WTC11 (cell line): ENCODE results near the gene AMOTL1.

ENCODE experiments used
- TF ChIP-seq, protein P1 (sequence below): fragments of 200-600 bp; IDR thresholded peaks from 2 replicates; pipeline ENCODE4 v1.8.0; 2022; ENCODE audit warnings: antibody characterized with exemption
- TF ChIP-seq, protein P2 (sequence below): sonication (generic); formaldehyde crosslinking; IDR thresholded peaks from 2 replicates; pipeline ENCODE4 v1.8.0; 2022; ENCODE audit warnings: mild to moderate bottlenecking, missing genetic modification reagents

- TF ChIP-seq, protein P1, sequence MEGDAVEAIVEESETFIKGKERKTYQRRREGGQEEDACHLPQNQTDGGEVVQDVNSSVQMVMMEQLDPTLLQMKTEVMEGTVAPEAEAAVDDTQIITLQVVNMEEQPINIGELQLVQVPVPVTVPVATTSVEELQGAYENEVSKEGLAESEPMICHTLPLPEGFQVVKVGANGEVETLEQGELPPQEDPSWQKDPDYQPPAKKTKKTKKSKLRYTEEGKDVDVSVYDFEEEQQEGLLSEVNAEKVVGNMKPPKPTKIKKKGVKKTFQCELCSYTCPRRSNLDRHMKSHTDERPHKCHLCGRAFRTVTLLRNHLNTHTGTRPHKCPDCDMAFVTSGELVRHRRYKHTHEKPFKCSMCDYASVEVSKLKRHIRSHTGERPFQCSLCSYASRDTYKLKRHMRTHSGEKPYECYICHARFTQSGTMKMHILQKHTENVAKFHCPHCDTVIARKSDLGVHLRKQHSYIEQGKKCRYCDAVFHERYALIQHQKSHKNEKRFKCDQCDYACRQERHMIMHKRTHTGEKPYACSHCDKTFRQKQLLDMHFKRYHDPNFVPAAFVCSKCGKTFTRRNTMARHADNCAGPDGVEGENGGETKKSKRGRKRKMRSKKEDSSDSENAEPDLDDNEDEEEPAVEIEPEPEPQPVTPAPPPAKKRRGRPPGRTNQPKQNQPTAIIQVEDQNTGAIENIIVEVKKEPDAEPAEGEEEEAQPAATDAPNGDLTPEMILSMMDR = no peak
- TF ChIP-seq, protein P2, sequence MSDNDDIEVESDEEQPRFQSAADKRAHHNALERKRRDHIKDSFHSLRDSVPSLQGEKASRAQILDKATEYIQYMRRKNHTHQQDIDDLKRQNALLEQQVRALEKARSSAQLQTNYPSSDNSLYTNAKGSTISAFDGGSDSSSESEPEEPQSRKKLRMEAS = no peak
Measured at GRCh38 chr11:94754335-94754734, 13.8 kb upstream of the AMOTL1 start.
